Measurements from ENCODE around the gene DPP6. TPM values are rescaled to one million over a fixed set of nuclear protein-coding genes. Genes with fewer than 3 reads are reported as not detected.

The DPP6 gene
- total RNA-seq, 1 donor from 2014 or later, result not detected

DNA sequence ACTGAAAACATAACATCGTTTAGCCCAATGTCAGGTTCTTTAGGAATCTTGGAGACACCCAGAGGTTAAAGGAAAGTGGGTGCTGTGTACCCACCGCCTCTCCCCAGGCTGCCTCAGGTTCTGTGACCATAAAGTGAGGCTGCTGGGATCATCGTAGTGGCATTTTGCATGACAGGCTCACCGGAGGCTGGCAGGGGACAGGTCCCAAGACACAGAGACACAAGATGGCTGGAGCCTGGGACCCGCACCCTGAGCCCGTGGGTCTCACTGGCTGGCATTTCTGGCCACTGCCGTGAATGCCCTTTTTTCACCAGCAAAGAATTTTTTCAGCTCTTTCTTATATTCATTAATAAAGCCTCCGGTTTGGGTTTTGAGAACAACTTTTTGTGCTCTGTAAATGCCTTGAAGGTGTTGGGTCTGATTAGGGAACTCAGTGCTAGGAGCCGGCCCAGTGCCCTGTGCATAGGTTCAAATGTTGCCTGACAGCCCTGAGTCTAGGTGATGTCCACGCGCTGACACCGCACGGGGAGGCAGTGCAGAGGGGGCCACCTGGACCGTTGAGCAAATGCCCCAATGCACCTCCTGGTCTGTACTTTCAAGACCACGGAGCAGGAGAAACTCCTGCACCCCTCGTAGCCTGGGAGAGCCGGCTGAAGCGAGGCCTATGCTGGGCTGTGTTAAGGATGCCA lies 820.8 kb downstream of the DPP6 start:
- DNase-seq, result no peak
- Mint-ChIP-seq H3K27me3 (peaks cover 11% of the 10 kb centered on the region), H3K27ac (no peak overlapping the region), H3K4me3 (no peak overlapping the region), H3K36me3 (ENCODE audit: low read depth) (no peaks in the 10 kb centered on the region), H3K4me1 (no peaks in the 10 kb centered on the region), H3K9me3 (no peaks in the 10 kb centered on the region)
- intact Hi-C loops (cut with micrococcal nuclease), result no loop called here

- no peaks in the 10 kb centered on the region for H3K9me3 Mint-ChIP-seq
- peaks cover 7% of the 10 kb centered on the region for H3K27me3 Mint-ChIP-seq
- no peak for DNase-seq
- intact Hi-C loops (cut with micrococcal nuclease), result no loop called here
- no peaks in the 10 kb centered on the region for H3K36me3 Mint-ChIP-seq (ENCODE audit: low read depth)
- H3K4me1 Mint-ChIP-seq, result no peaks in the 10 kb centered on the region
- H3K27ac Mint-ChIP-seq, result no peak overlapping the region
- H3K4me3 Mint-ChIP-seq, result no peak overlapping the region
Observed at GRCh38 chr7:154873500-154874121, 821.4 kb downstream of the DPP6 start.

DNA sequence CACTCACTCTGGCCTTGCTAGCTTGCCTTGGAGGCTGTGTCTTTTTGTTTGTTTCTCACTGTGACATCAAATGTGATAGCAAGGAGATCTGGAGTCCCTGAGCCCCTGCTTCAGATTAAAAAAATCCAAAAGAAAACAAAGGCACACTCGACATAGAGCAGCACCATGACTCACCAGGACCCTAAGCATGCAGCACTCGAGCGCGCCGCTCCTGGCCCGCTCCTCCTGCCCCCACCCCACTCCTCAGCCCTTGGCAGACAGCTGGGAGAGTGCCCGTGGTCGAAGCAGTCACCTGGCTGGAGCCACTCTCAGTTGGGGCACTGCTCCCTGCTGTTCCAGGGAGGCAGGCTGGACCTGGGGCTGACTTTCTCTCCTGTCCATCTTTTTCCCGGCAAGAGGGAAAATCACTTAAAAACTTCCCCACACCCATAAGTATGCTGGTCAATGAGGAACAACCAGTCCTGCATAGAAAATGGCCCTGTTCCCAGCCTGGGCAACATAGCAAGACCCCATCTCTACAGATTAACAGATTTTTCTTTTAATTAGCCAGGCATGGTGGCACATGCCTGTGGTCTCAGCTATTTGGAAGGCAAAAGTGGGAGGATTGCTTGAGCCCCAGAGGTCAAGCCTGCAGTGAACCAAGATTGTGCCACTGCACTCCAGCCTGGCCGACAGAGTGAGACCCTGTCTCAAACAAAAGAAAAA lies 822.4 kb downstream of the DPP6 start:
- no peaks in the 10 kb centered on the region for H3K36me3 Mint-ChIP-seq (ENCODE audit: low read depth)
- DNase-seq, result no peak
- no peak overlapping the region for H3K4me3 Mint-ChIP-seq
- H3K4me1 Mint-ChIP-seq, result no peaks in the 10 kb centered on the region
- H3K9me3 Mint-ChIP-seq, result no peaks in the 10 kb centered on the region
- H3K27ac Mint-ChIP-seq, result no peak overlapping the region
- no peaks in the 10 kb centered on the region for H3K27me3 Mint-ChIP-seq
- intact Hi-C loops (cut with micrococcal nuclease), result no loop called here

- Mint-ChIP-seq H3K4me1 (no peaks in the 10 kb centered on the region), H3K9me3 (no peaks in the 10 kb centered on the region), H3K27ac (no peak overlapping the region), H3K27me3 (no peaks in the 10 kb centered on the region), H3K4me3 (no peak overlapping the region), H3K36me3 (ENCODE audit: low read depth) (no peaks in the 10 kb centered on the region)
- DNase-seq, result no peak
- intact Hi-C loops (cut with micrococcal nuclease), result no loop called here
Observed at GRCh38 chr7:154875297-154875696, 823.1 kb downstream of the DPP6 start.

DNA sequence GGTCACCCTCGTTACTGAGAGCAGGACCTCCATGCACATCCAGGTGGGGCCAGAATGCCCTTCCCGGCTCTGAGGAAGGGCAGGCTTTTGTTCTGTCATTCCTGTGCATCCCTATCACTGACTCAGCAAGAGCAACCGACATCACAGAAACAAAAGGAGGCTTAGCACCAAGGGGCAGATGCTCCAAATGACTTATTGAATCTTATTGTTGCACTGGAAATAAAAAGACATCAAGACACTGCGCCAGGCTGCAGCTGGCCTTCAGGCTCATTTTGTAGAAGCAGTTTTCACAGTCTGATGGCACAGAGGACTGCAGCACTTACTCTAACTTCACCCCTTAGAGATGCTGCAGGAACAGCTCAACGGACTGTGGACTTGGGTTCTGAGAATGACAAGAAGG lies 824.3 kb downstream of the DPP6 start:
- Mint-ChIP-seq H3K36me3 (ENCODE audit: low read depth) (no peaks in the 10 kb centered on the region), H3K27me3 (no peaks in the 10 kb centered on the region), H3K4me1 (no peaks in the 10 kb centered on the region), H3K9me3 (no peaks in the 10 kb centered on the region), H3K27ac (no peak overlapping the region), H3K4me3 (no peak overlapping the region)
- no peak for DNase-seq
- intact Hi-C loops (cut with micrococcal nuclease), result no loop called here

DNA sequence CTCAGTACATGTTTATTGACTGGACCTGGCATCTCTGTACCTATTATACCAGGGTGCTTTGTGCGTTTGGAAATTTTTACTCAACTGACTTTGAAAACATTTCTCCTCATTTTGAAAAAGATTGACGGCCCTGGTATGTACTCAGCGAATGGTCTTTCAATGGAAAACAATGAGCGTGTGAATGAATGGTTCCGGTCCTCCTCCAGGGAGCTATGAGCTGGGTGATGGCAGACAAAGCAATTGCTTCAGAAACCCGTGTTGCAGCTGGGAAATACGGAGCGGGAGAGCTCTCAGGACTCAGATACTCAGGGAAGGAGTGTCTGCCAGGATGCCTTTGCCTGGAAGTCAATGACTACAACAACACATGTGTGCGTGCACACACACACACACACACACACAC lies 824.8 kb downstream of the DPP6 start:
- no peaks in the 10 kb centered on the region for H3K4me1 Mint-ChIP-seq
- no peak overlapping the region for H3K27ac Mint-ChIP-seq
- no peak for DNase-seq
- H3K9me3 Mint-ChIP-seq, result no peaks in the 10 kb centered on the region
- intact Hi-C loops (cut with micrococcal nuclease), result no loop called here
- no peaks in the 10 kb centered on the region for H3K27me3 Mint-ChIP-seq
- no peak overlapping the region for H3K4me3 Mint-ChIP-seq
- no peaks in the 10 kb centered on the region for H3K36me3 Mint-ChIP-seq (ENCODE audit: low read depth)

GRCh38 chr7:154879629-154880028 lies 827.4 kb downstream of the DPP6 start:
- H3K27me3 Mint-ChIP-seq, result no peaks in the 10 kb centered on the region
- no peak for DNase-seq
- intact Hi-C loops (cut with micrococcal nuclease), result no loop called here
- H3K27ac Mint-ChIP-seq, result no peak overlapping the region
- H3K4me1 Mint-ChIP-seq, result no peaks in the 10 kb centered on the region
- H3K36me3 Mint-ChIP-seq (ENCODE audit: low read depth), result no peaks in the 10 kb centered on the region
- no peak overlapping the region for H3K4me3 Mint-ChIP-seq
- no peaks in the 10 kb centered on the region for H3K9me3 Mint-ChIP-seq

DNA sequence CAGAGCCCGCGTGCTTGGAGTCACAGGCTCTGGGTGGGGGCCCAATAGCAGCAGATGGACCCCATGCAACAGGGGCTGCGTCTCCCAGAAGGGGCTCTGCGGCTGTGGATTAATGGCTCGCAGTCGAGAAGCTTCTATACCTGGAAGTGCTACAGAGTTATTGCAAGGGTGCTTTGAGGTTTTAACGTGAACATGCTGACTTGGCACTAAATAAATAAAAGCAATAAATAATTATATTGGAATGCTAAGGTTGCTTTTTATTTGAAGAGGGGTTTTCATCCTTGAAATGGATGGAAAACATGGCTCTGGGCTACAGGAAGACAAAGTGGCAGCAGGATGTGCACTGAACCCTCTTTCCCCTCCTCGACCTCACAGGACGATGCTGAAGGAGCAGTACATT lies 828.3 kb downstream of the DPP6 start:
- no peaks in the 10 kb centered on the region for H3K4me1 Mint-ChIP-seq
- no peak for DNase-seq
- no peak overlapping the region for H3K27ac Mint-ChIP-seq
- no peaks in the 10 kb centered on the region for H3K9me3 Mint-ChIP-seq
- H3K27me3 Mint-ChIP-seq, result no peaks in the 10 kb centered on the region
- intact Hi-C loops (cut with micrococcal nuclease), result no loop called here
- no peaks in the 10 kb centered on the region for H3K36me3 Mint-ChIP-seq (ENCODE audit: low read depth)
- no peak overlapping the region for H3K4me3 Mint-ChIP-seq

- H3K27ac Mint-ChIP-seq, result no peak overlapping the region
- no peaks in the 10 kb centered on the region for H3K27me3 Mint-ChIP-seq
- no peaks in the 10 kb centered on the region for H3K36me3 Mint-ChIP-seq (ENCODE audit: low read depth)
Observed at GRCh38 chr7:154881026-154881425, 828.8 kb downstream of the DPP6 start.

DNA sequence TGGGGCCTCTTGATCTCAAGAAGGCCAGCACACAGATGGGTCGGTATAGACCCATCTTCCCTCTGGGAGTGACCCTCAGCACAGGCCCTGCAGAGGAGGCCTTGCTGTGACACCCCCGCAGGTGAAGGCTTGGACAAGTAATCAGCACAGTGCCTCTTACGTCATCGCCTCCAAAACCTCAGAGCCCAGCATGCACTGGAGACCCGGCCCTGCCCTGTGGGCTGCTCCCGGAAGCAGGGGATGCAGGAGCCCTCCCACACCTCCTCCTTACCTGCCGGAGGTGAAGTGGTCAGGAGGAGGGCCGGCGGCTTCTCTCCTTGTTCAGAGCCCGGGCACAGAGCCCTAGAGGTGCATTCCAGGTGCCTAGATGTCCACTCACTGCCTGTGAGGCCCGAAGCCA lies 829.3 kb downstream of the DPP6 start:
- Mint-ChIP-seq H3K27me3 (no peaks in the 10 kb centered on the region), H3K4me1 (no peaks in the 10 kb centered on the region), H3K9me3 (no peaks in the 10 kb centered on the region), H3K4me3 (no peak overlapping the region), H3K27ac (no peak overlapping the region), H3K36me3 (ENCODE audit: low read depth) (no peaks in the 10 kb centered on the region)
- intact Hi-C loops (cut with micrococcal nuclease), result no loop called here
- no peak for DNase-seq

More at GRCh38 chr7:154881026-154881425, 828.8 kb downstream of the DPP6 start:
- DNase-seq, result no peak
- no peaks in the 10 kb centered on the region for H3K9me3 Mint-ChIP-seq
- intact Hi-C loops (cut with micrococcal nuclease), result no loop called here
- no peak overlapping the region for H3K4me3 Mint-ChIP-seq
- H3K4me1 Mint-ChIP-seq, result no peaks in the 10 kb centered on the region

DNA sequence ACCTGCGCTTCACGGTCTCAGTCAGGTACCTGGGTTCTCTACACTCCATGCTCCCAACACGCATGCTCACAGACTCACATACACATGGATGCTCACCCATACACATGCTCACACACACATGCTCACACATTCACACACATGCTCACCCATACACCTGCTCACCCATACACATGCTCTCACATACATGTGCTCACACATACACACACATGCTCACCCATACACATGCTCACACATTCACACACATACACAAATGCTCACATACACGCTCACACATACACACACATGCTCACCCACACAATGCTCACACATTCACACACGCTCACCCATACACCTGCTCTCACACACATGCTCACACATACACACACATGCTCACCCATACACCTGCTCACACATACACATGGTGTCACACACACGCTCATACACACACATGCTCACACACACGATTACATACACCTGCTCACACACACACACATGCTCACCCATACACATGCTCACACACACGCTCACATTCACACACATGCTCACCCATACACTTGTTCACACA lies 830.8 kb downstream of the DPP6 start:
- no peaks in the 10 kb centered on the region for H3K27me3 Mint-ChIP-seq
- no peaks in the 10 kb centered on the region for H3K9me3 Mint-ChIP-seq
- no peaks in the 10 kb centered on the region for H3K36me3 Mint-ChIP-seq (ENCODE audit: low read depth)
- H3K4me3 Mint-ChIP-seq, result no peak overlapping the region
- no peaks in the 10 kb centered on the region for H3K4me1 Mint-ChIP-seq
- H3K27ac Mint-ChIP-seq, result no peak overlapping the region
- no peak for DNase-seq
- intact Hi-C loops (cut with micrococcal nuclease), result no loop called here

DNA sequence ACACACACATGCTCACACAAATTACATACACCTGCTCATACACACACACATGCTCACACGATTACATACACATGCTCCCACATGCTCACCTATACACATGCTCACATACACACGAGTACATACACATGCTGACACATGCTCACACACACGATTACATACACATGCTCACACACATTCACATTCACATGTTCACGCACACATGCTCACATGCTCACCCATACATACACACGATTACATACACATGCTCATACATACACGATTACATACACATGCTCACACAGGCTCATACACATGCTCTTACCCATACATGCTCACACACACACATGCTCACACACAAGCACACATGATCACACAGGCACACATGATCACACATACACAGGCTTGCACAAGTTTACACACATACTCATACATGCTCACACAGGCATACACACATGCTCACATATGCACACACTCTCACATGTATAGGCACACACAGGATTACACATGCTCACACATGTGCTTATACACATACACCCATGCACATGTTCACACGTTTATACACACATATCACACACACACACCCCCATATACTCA lies 832.2 kb downstream of the DPP6 start:
- intact Hi-C loops (cut with micrococcal nuclease), result no loop called here
- Mint-ChIP-seq H3K4me3 (no peak overlapping the region), H3K27me3 (no peaks in the 10 kb centered on the region), H3K4me1 (no peaks in the 10 kb centered on the region), H3K27ac (no peak overlapping the region), H3K9me3 (no peaks in the 10 kb centered on the region), H3K36me3 (ENCODE audit: low read depth) (no peaks in the 10 kb centered on the region)
- DNase-seq, result no peak

DNA sequence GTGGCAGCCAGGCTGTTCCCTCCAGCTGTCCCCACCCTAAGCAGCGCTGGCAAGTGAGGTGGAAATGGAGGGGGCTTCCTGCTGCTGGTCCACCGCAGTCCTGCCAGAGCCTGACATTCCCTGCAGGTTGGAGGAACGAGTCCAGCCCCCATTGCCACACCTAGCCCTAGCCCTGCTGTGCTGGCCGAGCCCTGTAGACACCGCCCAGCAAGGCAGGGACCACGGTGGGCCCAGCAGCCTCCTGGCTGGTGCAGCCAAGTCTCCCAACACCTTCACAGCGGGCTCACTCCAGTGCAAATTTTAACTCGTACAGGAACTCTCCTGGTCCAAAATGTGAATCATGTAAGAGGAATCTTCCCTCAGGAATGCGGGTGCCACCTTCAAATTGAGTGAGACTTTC lies 834.4 kb downstream of the DPP6 start:
- no peak overlapping the region for H3K4me3 Mint-ChIP-seq
- H3K9me3 Mint-ChIP-seq, result no peaks in the 10 kb centered on the region
- H3K4me1 Mint-ChIP-seq, result no peaks in the 10 kb centered on the region
- intact Hi-C loops (cut with micrococcal nuclease), result no loop called here
- no peaks in the 10 kb centered on the region for H3K27me3 Mint-ChIP-seq
- H3K36me3 Mint-ChIP-seq (ENCODE audit: low read depth), result no peaks in the 10 kb centered on the region
- no peak for DNase-seq
- no peak overlapping the region for H3K27ac Mint-ChIP-seq

DNA sequence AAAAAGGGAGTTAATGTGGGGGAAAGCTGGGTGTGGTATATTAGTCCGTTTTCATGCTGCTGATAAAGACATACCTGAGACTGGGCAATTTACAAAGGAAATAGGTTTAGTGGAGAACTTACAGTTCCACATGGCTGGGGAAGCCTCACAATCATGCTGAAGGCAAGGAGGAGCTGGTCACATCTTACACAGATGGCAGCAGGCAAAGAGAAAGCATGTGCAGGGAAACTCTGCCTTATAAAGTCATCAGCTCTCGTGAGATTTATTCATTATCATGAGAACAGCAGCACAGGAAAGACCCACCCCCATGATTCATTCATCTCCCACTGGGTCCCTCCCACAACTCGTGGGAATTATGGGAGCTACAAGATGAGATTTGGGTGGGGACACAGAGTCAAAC lies 836.5 kb downstream of the DPP6 start:
- Mint-ChIP-seq H3K4me1 (no peaks in the 10 kb centered on the region), H3K36me3 (ENCODE audit: low read depth) (no peaks in the 10 kb centered on the region), H3K27ac (no peak overlapping the region), H3K4me3 (no peak overlapping the region), H3K27me3 (no peaks in the 10 kb centered on the region), H3K9me3 (no peaks in the 10 kb centered on the region)
- intact Hi-C loops (cut with micrococcal nuclease), result no loop called here
- DNase-seq, result no peak

Data from activated CD4-positive, alpha-beta T cell treated with anti-CD3 and anti-CD28 coated beads, Interleukin-2, amount 10 ng/mL, durations not matched to agents 24 days and 14 days (primary cell).